DOHH2 (cell line): Measurements from ENCODE around the gene LCT.

Source experiments
- H3F3A ChIP-seq: fragments of 200-600 bp; sonication (generic), shearing (Covaris generic); 2 replicates; pipeline ENCODE4 v1.6.0; 2016; ENCODE audit warnings: antibody characterized with exemption, mild to moderate bottlenecking; ENCODE audit not compliant: control insufficient read depth, insufficient read depth
- H3K27ac ChIP-seq: fragments of 200-600 bp; sonication (generic); 2 replicates; pipeline ENCODE4 v1.5.1; 2014; ENCODE audit warnings: low read depth, mild to moderate bottlenecking, low read length, moderate library complexity
- H3K27me3 ChIP-seq: fragments of 200-600 bp; sonication (generic); 2 replicates; pipeline ENCODE4 v1.6.1; 2014; ENCODE audit warnings: mild to moderate bottlenecking, low read length, mixed read lengths; ENCODE audit not compliant: control insufficient read depth
- H3K36me3 ChIP-seq: fragments of 200-600 bp; sonication (generic); 2 replicates; pipeline ENCODE4 v1.6.1; 2014; ENCODE audit warnings: mild to moderate bottlenecking, low read length, moderate library complexity, mixed read lengths; ENCODE audit not compliant: control insufficient read depth
- H3K4me1 ChIP-seq: fragments of 200-600 bp; sonication (generic); 2 replicates; pipeline ENCODE4 v1.6.1; 2014; ENCODE audit warnings: mild to moderate bottlenecking, low read length, mixed read lengths; ENCODE audit not compliant: control insufficient read depth
- H3K4me2 ChIP-seq: fragments of 200-600 bp; sonication (generic); 2 replicates; pipeline ENCODE4 v1.6.0; 2014; ENCODE audit warnings: mild to moderate bottlenecking, low read length, moderate library complexity
- H3K4me3 ChIP-seq: fragments of 200-600 bp; sonication (generic); 2 replicates; pipeline ENCODE4 v1.5.1; 2014; ENCODE audit warnings: mild to moderate bottlenecking, low read length, mixed read lengths
- H3K79me2 ChIP-seq: fragments of 200-600 bp; sonication (generic); 2 replicates; pipeline ENCODE4 v1.6.1; 2014; ENCODE audit warnings: mild to moderate bottlenecking, low read length, mixed read lengths; ENCODE audit not compliant: control insufficient read depth
- H3K9me2 ChIP-seq: fragments of 200-600 bp; sonication (generic); replicated peaks from 2 replicates; pipeline ENCODE4 v1.6.1; 2014; ENCODE audit warnings: mild to moderate bottlenecking, low read length, mixed read lengths; ENCODE audit not compliant: control insufficient read depth
- H3K9me3 ChIP-seq: fragments of 200-600 bp; sonication (generic); 2 replicates; pipeline ENCODE4 v1.6.1; 2014; ENCODE audit warnings: antibody characterized with exemption, low read length, mixed read lengths; ENCODE audit not compliant: control insufficient read depth, insufficient read depth
- H4K20me1 ChIP-seq: fragments of 200-600 bp; sonication (generic); 2 replicates; pipeline ENCODE4 v1.6.0; 2014; ENCODE audit warnings: low read depth, mild to moderate bottlenecking, antibody characterized with exemption, low read length, moderate library complexity; ENCODE audit not compliant: control insufficient read depth, insufficient read depth
- EZH2phosphoT487 ChIP-seq: fragments of 200-600 bp; sonication (generic); IDR thresholded peaks from 2 replicates; pipeline ENCODE4 v1.6.1; 2017; ENCODE audit warnings: borderline replicate concordance, mild to moderate bottlenecking, antibody characterized with exemption, low read length, moderate library complexity, mixed read lengths
- TF ChIP-seq, protein P1 (sequence below): fragments of 200-600 bp; sonication (generic); IDR thresholded peaks from one replicate; pipeline ENCODE4 v1.5.1; 2014; ENCODE audit warnings: antibody characterized with exemption, mild to moderate bottlenecking, low read depth, low read length; ENCODE audit not compliant: poor library complexity, severe bottlenecking

Gene LCT

GRCh38 chr2:135799738-135800137 lies 37.2 kb downstream of the LCT start:
- TF ChIP-seq, protein P1, sequence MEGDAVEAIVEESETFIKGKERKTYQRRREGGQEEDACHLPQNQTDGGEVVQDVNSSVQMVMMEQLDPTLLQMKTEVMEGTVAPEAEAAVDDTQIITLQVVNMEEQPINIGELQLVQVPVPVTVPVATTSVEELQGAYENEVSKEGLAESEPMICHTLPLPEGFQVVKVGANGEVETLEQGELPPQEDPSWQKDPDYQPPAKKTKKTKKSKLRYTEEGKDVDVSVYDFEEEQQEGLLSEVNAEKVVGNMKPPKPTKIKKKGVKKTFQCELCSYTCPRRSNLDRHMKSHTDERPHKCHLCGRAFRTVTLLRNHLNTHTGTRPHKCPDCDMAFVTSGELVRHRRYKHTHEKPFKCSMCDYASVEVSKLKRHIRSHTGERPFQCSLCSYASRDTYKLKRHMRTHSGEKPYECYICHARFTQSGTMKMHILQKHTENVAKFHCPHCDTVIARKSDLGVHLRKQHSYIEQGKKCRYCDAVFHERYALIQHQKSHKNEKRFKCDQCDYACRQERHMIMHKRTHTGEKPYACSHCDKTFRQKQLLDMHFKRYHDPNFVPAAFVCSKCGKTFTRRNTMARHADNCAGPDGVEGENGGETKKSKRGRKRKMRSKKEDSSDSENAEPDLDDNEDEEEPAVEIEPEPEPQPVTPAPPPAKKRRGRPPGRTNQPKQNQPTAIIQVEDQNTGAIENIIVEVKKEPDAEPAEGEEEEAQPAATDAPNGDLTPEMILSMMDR: peak; percentile 30
- TF ChIP-seq EZH2phosphoT487: no peak
- no peaks in the 10 kb centered on the region for H3K9me2 ChIP-seq
- no peaks in the 10 kb centered on the region for H3K79me2 ChIP-seq
- H3K27ac ChIP-seq: no peak overlapping the region
- no peaks in the 10 kb centered on the region for H4K20me1 ChIP-seq
- H3F3A ChIP-seq: no peaks in the 10 kb centered on the region; the same call in 1 of the 2 replicates
- H3K4me2 ChIP-seq: no peak overlapping the region
- peaks cover 6% of the 10 kb centered on the region for H3K4me1 ChIP-seq
- peaks cover 25% of the 10 kb centered on the region for H3K9me3 ChIP-seq
- H3K4me3 ChIP-seq: no peak overlapping the region
- no peaks in the 10 kb centered on the region for H3K27me3 ChIP-seq
- H3K36me3 ChIP-seq: no peaks in the 10 kb centered on the region

GRCh38 chr2:135798762-135799161 lies 38.2 kb downstream of the LCT start:
- H3K36me3 ChIP-seq: no peaks in the 10 kb centered on the region
- H3K79me2 ChIP-seq: no peaks in the 10 kb centered on the region
- H3K9me3 ChIP-seq: peaks cover 25% of the 10 kb centered on the region
- no peaks in the 10 kb centered on the region; the same call in 1 of the 2 replicates for H3F3A ChIP-seq
- H4K20me1 ChIP-seq: no peaks in the 10 kb centered on the region
- no peak overlapping the region for H3K4me2 ChIP-seq
- no peak for TF ChIP-seq EZH2phosphoT487
- TF ChIP-seq, protein P1: no peak
- no peaks in the 10 kb centered on the region for H3K9me2 ChIP-seq
- H3K4me1 ChIP-seq: peaks cover 9% of the 10 kb centered on the region
- H3K27ac ChIP-seq: no peak overlapping the region
- no peaks in the 10 kb centered on the region for H3K27me3 ChIP-seq
- H3K4me3 ChIP-seq: no peak overlapping the region

DNA sequence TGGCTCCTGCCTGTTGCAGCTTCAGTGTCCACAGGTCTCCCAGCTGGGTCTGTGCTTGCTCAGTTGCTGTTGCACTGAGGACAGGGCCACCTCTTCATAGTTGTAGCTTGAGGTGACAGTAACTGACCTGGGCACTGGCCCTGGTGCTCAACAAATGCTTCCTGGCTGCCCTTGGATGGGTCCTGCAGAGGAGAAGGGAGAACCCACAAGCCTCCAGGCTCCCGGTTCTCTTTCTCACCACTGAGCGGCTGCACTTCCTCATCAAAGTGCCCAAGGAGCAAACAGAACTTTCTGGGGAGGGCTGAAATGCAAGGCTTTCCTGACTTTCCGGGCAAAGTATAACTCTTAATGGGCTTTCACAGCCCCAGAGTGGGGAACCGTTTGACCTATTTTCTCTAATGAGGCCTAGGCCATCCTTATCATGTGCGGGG lies 38.7 kb downstream of the LCT start:
- Histone ChIP-seq H4K20me1 (no peaks in the 10 kb centered on the region), H3K27me3 (no peaks in the 10 kb centered on the region), H3K79me2 (no peaks in the 10 kb centered on the region), H3K9me2 (no peaks in the 10 kb centered on the region), H3K9me3 (peaks cover 25% of the 10 kb centered on the region), H3K4me3 (no peak overlapping the region), H3F3A (no peaks in the 10 kb centered on the region; the same call in 1 of the 2 replicates), H3K36me3 (no peaks in the 10 kb centered on the region), H3K4me2 (no peak overlapping the region), H3K4me1 (peaks cover 9% of the 10 kb centered on the region), H3K27ac (no peak overlapping the region)
- TF ChIP-seq, protein P1: no peak
- no peak for TF ChIP-seq EZH2phosphoT487
